BLaER1 (cell line): Measurements from ENCODE around the gene TEX22.
A peak's percentile ranks its signal among the peaks of the same experiment; 100 is the strongest.

Experiments
- H3K27ac ChIP-seq: shearing (Covaris generic); formaldehyde crosslinking; 2 replicates; pipeline ENCODE4 v1.8.1; 2022
- H3K27me3 ChIP-seq: shearing (Covaris generic); formaldehyde crosslinking; 2 replicates; pipeline ENCODE4 v1.8.1; 2022
- H3K36me3 ChIP-seq: shearing (Covaris generic); formaldehyde crosslinking; 2 replicates; pipeline ENCODE4 v1.8.1; 2022
- H3K4me1 ChIP-seq: shearing (Covaris generic); formaldehyde crosslinking; 2 replicates; pipeline ENCODE4 v1.8.1; 2022
- H3K4me2 ChIP-seq: shearing (Covaris generic); formaldehyde crosslinking; 2 replicates; pipeline ENCODE4 v1.8.1; 2022
- H3K4me3 ChIP-seq: shearing (Covaris generic); formaldehyde crosslinking; 2 replicates; pipeline ENCODE4 v1.8.1; 2022
- H3K9ac ChIP-seq: shearing (Covaris generic); formaldehyde crosslinking; 2 replicates; pipeline ENCODE4 v1.8.1; 2022
- H3K9me3 ChIP-seq: shearing (Covaris generic); formaldehyde crosslinking; 2 replicates; pipeline ENCODE4 v1.8.1; 2022
- H4K20me1 ChIP-seq: shearing (Covaris generic); formaldehyde crosslinking; 2 replicates; pipeline ENCODE4 v1.8.1; 2022
- Cebpa-rat ChIP-seq: shearing (Covaris generic); IDR thresholded peaks from 2 replicates; pipeline ENCODE4 v1.8.1; 2022

The TEX22 gene

GRCh38 chr14:105450864-105451720 is 52.8 kb downstream of the TEX22 start:
- Histone ChIP-seq H3K27me3 (no peaks in the 10 kb centered on the region), H3K4me1 (peaks cover 50% of the 10 kb centered on the region), H3K27ac (no peak overlapping the region), H4K20me1 (peaks cover 100% of the 10 kb centered on the region), H3K9ac (no peak overlapping the region), H3K9me3 (no peaks in the 10 kb centered on the region), H3K4me2 (no peak overlapping the region), H3K4me3 (no peak overlapping the region), H3K36me3 (peaks cover 95% of the 10 kb centered on the region)
- no peak for TF ChIP-seq Cebpa-rat

GRCh38 chr14:105452963-105453362 is 54.6 kb downstream of the TEX22 start:
- Histone ChIP-seq H3K27me3 (no peaks in the 10 kb centered on the region), H4K20me1 (peaks cover 100% of the 10 kb centered on the region), H3K36me3 (peaks cover 96% of the 10 kb centered on the region), H3K27ac (no peak overlapping the region), H3K9me3 (no peaks in the 10 kb centered on the region), H3K4me2 (no peak overlapping the region), H3K4me1 (peaks cover 31% of the 10 kb centered on the region), H3K9ac (no peak overlapping the region), H3K4me3 (no peak overlapping the region)
- TF ChIP-seq Cebpa-rat, result no peak

- peaks cover 100% of the 10 kb centered on the region for H3K36me3 ChIP-seq
- H4K20me1 ChIP-seq, result peaks cover 100% of the 10 kb centered on the region
- no peak overlapping the region for H3K27ac ChIP-seq
- peaks cover 22% of the 10 kb centered on the region for H3K4me1 ChIP-seq
- H3K9me3 ChIP-seq, result no peaks in the 10 kb centered on the region
- no peaks in the 10 kb centered on the region for H3K27me3 ChIP-seq
- H3K4me2 ChIP-seq, result no peak overlapping the region
- no peak for TF ChIP-seq Cebpa-rat
- H3K9ac ChIP-seq, result no peak overlapping the region
- H3K4me3 ChIP-seq, result no peak overlapping the region
Observed at GRCh38 chr14:105453847-105454246, 55.5 kb downstream of the TEX22 start.

GRCh38 chr14:105455086-105455640 is 56.8 kb downstream of the TEX22 start:
- H3K36me3 ChIP-seq, result peaks cover 89% of the 10 kb centered on the region
- peaks cover 90% of the 10 kb centered on the region for H4K20me1 ChIP-seq
- H3K9ac ChIP-seq, result no peak overlapping the region
- no peak for TF ChIP-seq Cebpa-rat
- H3K4me1 ChIP-seq, result peaks cover 15% of the 10 kb centered on the region; the same call in 1 of the 2 replicates
- no peaks in the 10 kb centered on the region for H3K9me3 ChIP-seq
- no peak overlapping the region for H3K27ac ChIP-seq
- H3K27me3 ChIP-seq, result no peaks in the 10 kb centered on the region
- H3K4me2 ChIP-seq, result no peak overlapping the region
- no peak overlapping the region for H3K4me3 ChIP-seq

- no peak for TF ChIP-seq Cebpa-rat
- Histone ChIP-seq H4K20me1 (peaks cover 90% of the 10 kb centered on the region), H3K9ac (no peak overlapping the region), H3K27ac (no peak overlapping the region), H3K9me3 (no peaks in the 10 kb centered on the region), H3K4me2 (no peak overlapping the region), H3K4me1 (peaks cover 15% of the 10 kb centered on the region; the same call in 1 of the 2 replicates), H3K27me3 (no peaks in the 10 kb centered on the region), H3K4me3 (no peak overlapping the region), H3K36me3 (peaks cover 89% of the 10 kb centered on the region)
Observed at GRCh38 chr14:105455766-105456660, 57.7 kb downstream of the TEX22 start.

- peaks cover 21% of the 10 kb centered on the region for H3K4me1 ChIP-seq
- no peak overlapping the region for H3K4me3 ChIP-seq
- H3K27me3 ChIP-seq, result no peaks in the 10 kb centered on the region
- no peaks in the 10 kb centered on the region for H3K9me3 ChIP-seq
- peaks cover 88% of the 10 kb centered on the region for H4K20me1 ChIP-seq
- H3K9ac ChIP-seq, result 0 out of 2 replicates have a peak overlapping the region, but pooled peaks have one; percentile 1
- H3K36me3 ChIP-seq, result peaks cover 89% of the 10 kb centered on the region
- TF ChIP-seq Cebpa-rat, result no peak
- no peak overlapping the region; the same call in 1 of the 2 replicates for H3K27ac ChIP-seq
- H3K4me2 ChIP-seq, result no peak overlapping the region
Observed at GRCh38 chr14:105456736-105457617, 58.6 kb downstream of the TEX22 start.

- H3K4me3 ChIP-seq, result no peak overlapping the region
- H3K36me3 ChIP-seq, result peaks cover 89% of the 10 kb centered on the region
- no peak overlapping the region for H3K9ac ChIP-seq
- peaks cover 27% of the 10 kb centered on the region for H3K4me1 ChIP-seq
- no peaks in the 10 kb centered on the region for H3K9me3 ChIP-seq
- H4K20me1 ChIP-seq, result peaks cover 88% of the 10 kb centered on the region
- no peak overlapping the region for H3K27ac ChIP-seq
- no peak for TF ChIP-seq Cebpa-rat
- H3K4me2 ChIP-seq, result no peak overlapping the region
- no peaks in the 10 kb centered on the region for H3K27me3 ChIP-seq
Observed at GRCh38 chr14:105458010-105458409, 59.7 kb downstream of the TEX22 start.

GRCh38 chr14:105458571-105458970 is 60.2 kb downstream of the TEX22 start:
- H3K36me3 ChIP-seq, result peaks cover 89% of the 10 kb centered on the region
- H3K4me1 ChIP-seq, result peaks cover 22% of the 10 kb centered on the region
- no peaks in the 10 kb centered on the region for H3K27me3 ChIP-seq
- H3K4me3 ChIP-seq, result no peak overlapping the region
- no peak overlapping the region for H3K9ac ChIP-seq
- no peak overlapping the region for H3K27ac ChIP-seq
- no peak for TF ChIP-seq Cebpa-rat
- no peaks in the 10 kb centered on the region for H3K9me3 ChIP-seq
- no peak overlapping the region for H3K4me2 ChIP-seq
- H4K20me1 ChIP-seq, result peaks cover 88% of the 10 kb centered on the region

GRCh38 chr14:105460116-105460515 is 61.8 kb downstream of the TEX22 start:
- Histone ChIP-seq H3K27ac (no peak overlapping the region), H3K27me3 (no peaks in the 10 kb centered on the region), H3K36me3 (peaks cover 89% of the 10 kb centered on the region), H3K9me3 (no peaks in the 10 kb centered on the region), H3K9ac (no peak overlapping the region), H4K20me1 (peaks cover 84% of the 10 kb centered on the region), H3K4me2 (no peak overlapping the region), H3K4me1 (peaks cover 12% of the 10 kb centered on the region), H3K4me3 (no peak overlapping the region)
- no peak for TF ChIP-seq Cebpa-rat
